Stimulated activated CD8-positive, alpha-beta memory T cell treated with anti-CD3 and anti-CD28 coated beads, Interleukin-7, amount 100 ng/mL, for 1 hour (primary cell): ENCODE measurements around the gene PRLH.
A peak's percentile ranks its signal among the peaks of the same experiment; 100 is the strongest.

Experiments used
- DNase-seq, 2 donors: peaks; one replicate each; pipeline ENCODE4 v3.0.0-alpha.2; 2020; ENCODE audit warnings: low read depth in 2 of 2

Gene PRLH

GRCh38 chr2:237564526-237565131, 1.7 kb upstream of the PRLH start:
- no peak for DNase-seq

- no peak for DNase-seq
Measured at GRCh38 chr2:237565974-237566373, 400 bp upstream of the PRLH start.

GRCh38 chr2:237567276-237568029, 1.1 kb downstream of the PRLH start:
- no peak for DNase-seq

- DNase-seq: no peak
Measured at GRCh38 chr2:237568121-237568660, 1.8 kb downstream of the PRLH start.

- no peak for DNase-seq
Measured at GRCh38 chr2:237569041-237569440, 2.7 kb downstream of the PRLH start.

GRCh38 chr2:237569896-237570295, 3.5 kb downstream of the PRLH start:
- no peak for DNase-seq

- DNase-seq: no peak
Measured at GRCh38 chr2:237570776-237571335, 4.5 kb downstream of the PRLH start.

GRCh38 chr2:237571551-237571950, 5.2 kb downstream of the PRLH start:
- DNase-seq: no peak

GRCh38 chr2:237572021-237572741, 5.8 kb downstream of the PRLH start:
- DNase-seq: peak; percentile 63 to 80

- DNase-seq: no peak
Measured at GRCh38 chr2:237572742-237573101, 6.3 kb downstream of the PRLH start.

- DNase-seq: no peak
Measured at GRCh38 chr2:237573721-237574415, 7.5 kb downstream of the PRLH start.

GRCh38 chr2:237574467-237574866, 8.1 kb downstream of the PRLH start:
- DNase-seq: no peak

- DNase-seq: no peak
Measured at GRCh38 chr2:237574894-237575868, 8.8 kb downstream of the PRLH start.

- no peak for DNase-seq
Measured at GRCh38 chr2:237575869-237576862, 9.8 kb downstream of the PRLH start.

GRCh38 chr2:237576974-237577373, 10.6 kb downstream of the PRLH start:
- DNase-seq: no peak

- no peak for DNase-seq
Measured at GRCh38 chr2:237577458-237577857, 11.1 kb downstream of the PRLH start.

- no peak for DNase-seq
Measured at GRCh38 chr2:237577956-237578870, 11.8 kb downstream of the PRLH start.

- no peak for DNase-seq
Measured at GRCh38 chr2:237581326-237581725, 15.0 kb downstream of the PRLH start.
